CD4-positive, CD25-positive, alpha-beta regulatory T cell (primary cell): ENCODE measurements around the gene ADPRS. TPM values are rescaled to one million over a fixed set of nuclear protein-coding genes. Genes with fewer than 3 reads are reported as not detected.

ENCODE experiments used
- ATAC-seq, 2 donors: fragments of 150-1000 bp; cut with Tn5 transposase; one replicate each; pipeline ENCODE4 v1.10.0; 2021; ENCODE audit warnings: low read depth in 2 of 2, moderate number of reproducible peaks in 2 of 2, moderate library complexity in 1 of 2
- DNase-seq, 3 donors: peaks; one replicate each; pipeline versions ENCODE4 v3.0.0 to v3.0.0-alpha.2; 2012 to 2022; ENCODE audit warnings: mixed read lengths in 1 of 3
- H3K27ac ChIP-seq: one replicate; pipeline ENCODE4 v1.7.0; 2013; ENCODE audit warnings: mild to moderate bottlenecking, low read length; ENCODE audit not compliant: insufficient read depth, poor library complexity, severe bottlenecking
- H3K27me3 ChIP-seq: one replicate; pipeline ENCODE4 v1.7.0; 2013; ENCODE audit warnings: low read length; ENCODE audit not compliant: control insufficient read depth, insufficient read depth
- H3K36me3 ChIP-seq: one replicate; pipeline ENCODE4 v1.7.0; 2013; ENCODE audit warnings: mild to moderate bottlenecking, low read length, moderate library complexity; ENCODE audit not compliant: control insufficient read depth, insufficient read depth
- H3K4me1 ChIP-seq: 2 replicates; pipeline ENCODE4 v1.7.0; 2013; ENCODE audit warnings: mild to moderate bottlenecking, low read length; ENCODE audit not compliant: insufficient read depth, control insufficient read depth, poor library complexity, severe bottlenecking
- H3K4me3 ChIP-seq: one replicate; pipeline ENCODE4 v1.7.0; 2013; ENCODE audit warnings: low read depth, mild to moderate bottlenecking, low read length, moderate library complexity
- H3K9me3 ChIP-seq, 2 experiments: 1 replicate in 1 of 2; 2 replicates in 1 of 2; pipeline ENCODE4 v1.7.0; 2013; ENCODE audit warnings: low read length in 2 of 2, mild to moderate bottlenecking in 1 of 2, moderate library complexity in 1 of 2; ENCODE audit not compliant: control insufficient read depth in 2 of 2
- H3K27ac Mint-ChIP-seq, 3 donors: one replicate each; pipeline ENCODE4 v1.8.0; 2020 to 2022; ENCODE audit warnings: mild to moderate bottlenecking in 3 of 3, mixed read lengths in 3 of 3, moderate library complexity in 2 of 3
- H3K27me3 Mint-ChIP-seq: one replicate; pipeline ENCODE4 v1.8.0; 2022; ENCODE audit warnings: mild to moderate bottlenecking, mixed read lengths
- H3K36me3 Mint-ChIP-seq: one replicate; pipeline ENCODE4 v1.8.0; 2020; ENCODE audit warnings: mixed read lengths
- H3K4me1 Mint-ChIP-seq, 4 donors: one replicate each; pipeline ENCODE4 v1.8.0; 2020 to 2022; ENCODE audit warnings: mixed read lengths in 4 of 4, mild to moderate bottlenecking in 1 of 4
- H3K4me3 Mint-ChIP-seq, 4 donors: one replicate each; pipeline ENCODE4 v1.8.0; 2020 to 2022; ENCODE audit warnings: mild to moderate bottlenecking in 4 of 4, mixed read lengths in 4 of 4, moderate library complexity in 3 of 4
- H3K9me3 Mint-ChIP-seq, 7 donors: one replicate each; pipeline ENCODE4 v1.8.0; 2020 to 2022; ENCODE audit warnings: mixed read lengths in 7 of 7, mild to moderate bottlenecking in 3 of 7, moderate library complexity in 2 of 7
- polyA plus RNA-seq, 4 donors: library from polyadenylated mRNA; unstranded; fragments of 300-500 nt; fragmentation: Illumina TruSeq; gene quantifications; one replicate each; pipeline ENCODE4 v1.2.3, GENCODE V29; 2021
- total RNA-seq: library from RNA; stranded (reverse); gene quantifications from one replicate; pipeline ENCODE4 v1.2.3, GENCODE V29; 2022

ADPRS gene
- total and polyA plus RNA-seq, 5 donors from 2014 or later, result 20.6 to 41.6 (median 26.8) TPM

DNA sequence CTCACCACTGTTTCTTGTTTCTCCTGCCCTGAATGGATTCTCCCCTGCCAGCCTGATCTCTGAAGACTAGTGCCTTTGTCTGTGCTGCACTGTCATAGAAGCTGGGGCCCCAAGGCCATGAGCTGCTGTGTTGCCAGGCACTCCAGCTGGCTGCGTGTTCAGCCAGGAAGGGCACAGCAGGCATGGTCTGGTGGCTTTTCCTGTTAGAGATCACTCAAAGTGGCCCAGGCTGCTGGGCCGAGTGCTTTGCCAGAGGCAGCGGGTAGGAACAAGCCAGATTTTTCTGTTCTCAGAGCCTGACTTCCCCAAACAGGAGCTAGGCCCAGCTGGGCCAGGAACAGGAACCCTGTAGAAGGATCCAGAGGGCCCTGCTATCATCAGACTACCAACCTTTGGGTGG is 5.2 kb downstream of the ADPRS start:
- no peak overlapping the region for H3K4me3 ChIP-seq
- peaks cover 52% of the 10 kb centered on the region for H3K36me3 ChIP-seq
- no peak overlapping the region for H3K27ac ChIP-seq
- Mint-ChIP-seq H3K9me3 (no peaks in the 10 kb centered on the region), H3K4me3 (no peak overlapping the region), H3K27ac (no peak overlapping the region), H3K36me3 (no peaks in the 10 kb centered on the region), H3K4me1 (peaks cover 0 to 28% (median 21%) of the 10 kb centered on the region in 4 donors), H3K27me3 (peaks cover 4% of the 10 kb centered on the region)
- H3K27me3 ChIP-seq, result no peaks in the 10 kb centered on the region
- no peak for ATAC-seq
- peaks cover 12% of the 10 kb centered on the region for H3K4me1 ChIP-seq
- DNase-seq, result no peak
- no peaks in the 10 kb centered on the region for H3K9me3 ChIP-seq

- H3K27me3 ChIP-seq, result no peaks in the 10 kb centered on the region
- Mint-ChIP-seq H3K9me3 (no peaks in the 10 kb centered on the region), H3K27ac (no peak overlapping the region), H3K4me1 (peaks cover 0 to 22% (median 16%) of the 10 kb centered on the region in 4 donors), H3K4me3 (peak overlapping the region in 1 of 4 donors; percentile 5), H3K27me3 (peaks cover 4% of the 10 kb centered on the region), H3K36me3 (no peaks in the 10 kb centered on the region)
- peaks cover 8% of the 10 kb centered on the region for H3K4me1 ChIP-seq
- peaks cover 52% of the 10 kb centered on the region for H3K36me3 ChIP-seq
- ATAC-seq (no peak), DNase-seq (no peak)
- H3K4me3 ChIP-seq, result no peak overlapping the region
- no peak overlapping the region for H3K27ac ChIP-seq
- H3K9me3 ChIP-seq, result no peaks in the 10 kb centered on the region
Measured at GRCh38 chr1:36094621-36095061, 5.9 kb downstream of the ADPRS start.

- H3K36me3 Mint-ChIP-seq, result no peaks in the 10 kb centered on the region
- no peak overlapping the region for H3K27ac Mint-ChIP-seq
- peaks cover 52% of the 10 kb centered on the region for H3K36me3 ChIP-seq
- no peak overlapping the region for H3K27ac ChIP-seq
- H3K27me3 Mint-ChIP-seq, result no peaks in the 10 kb centered on the region
- no peak overlapping the region for H3K4me3 Mint-ChIP-seq
- no peaks in the 10 kb centered on the region for H3K9me3 Mint-ChIP-seq
- ATAC-seq, result no peak
- no peak overlapping the region for H3K4me3 ChIP-seq
- H3K9me3 ChIP-seq, result no peaks in the 10 kb centered on the region
- no peak for DNase-seq
- peaks cover 0 to 15% (median 10%) of the 10 kb centered on the region in 4 donors for H3K4me1 Mint-ChIP-seq
- H3K4me1 ChIP-seq, result peaks cover 5% of the 10 kb centered on the region
- no peaks in the 10 kb centered on the region for H3K27me3 ChIP-seq
Measured at GRCh38 chr1:36095760-36096405, 7.2 kb downstream of the ADPRS start.

- Histone ChIP-seq H3K27ac (no peak overlapping the region), H3K9me3 (no peaks in the 10 kb centered on the region), H3K4me1 (peaks cover 5% of the 10 kb centered on the region), H3K36me3 (peaks cover 46% of the 10 kb centered on the region), H3K27me3 (no peaks in the 10 kb centered on the region), H3K4me3 (no peak overlapping the region)
- Mint-ChIP-seq H3K36me3 (no peaks in the 10 kb centered on the region), H3K27me3 (no peaks in the 10 kb centered on the region), H3K4me1 (peaks cover 0 to 7% (median 6%) of the 10 kb centered on the region in 4 donors), H3K27ac (peak overlapping the region in 1 of 3 donors; percentile 56), H3K4me3 (no peak overlapping the region), H3K9me3 (no peaks in the 10 kb centered on the region)
- ATAC-seq (no peak), DNase-seq (no peak)
Measured at GRCh38 chr1:36096500-36097432, 8.1 kb downstream of the ADPRS start.

DNA sequence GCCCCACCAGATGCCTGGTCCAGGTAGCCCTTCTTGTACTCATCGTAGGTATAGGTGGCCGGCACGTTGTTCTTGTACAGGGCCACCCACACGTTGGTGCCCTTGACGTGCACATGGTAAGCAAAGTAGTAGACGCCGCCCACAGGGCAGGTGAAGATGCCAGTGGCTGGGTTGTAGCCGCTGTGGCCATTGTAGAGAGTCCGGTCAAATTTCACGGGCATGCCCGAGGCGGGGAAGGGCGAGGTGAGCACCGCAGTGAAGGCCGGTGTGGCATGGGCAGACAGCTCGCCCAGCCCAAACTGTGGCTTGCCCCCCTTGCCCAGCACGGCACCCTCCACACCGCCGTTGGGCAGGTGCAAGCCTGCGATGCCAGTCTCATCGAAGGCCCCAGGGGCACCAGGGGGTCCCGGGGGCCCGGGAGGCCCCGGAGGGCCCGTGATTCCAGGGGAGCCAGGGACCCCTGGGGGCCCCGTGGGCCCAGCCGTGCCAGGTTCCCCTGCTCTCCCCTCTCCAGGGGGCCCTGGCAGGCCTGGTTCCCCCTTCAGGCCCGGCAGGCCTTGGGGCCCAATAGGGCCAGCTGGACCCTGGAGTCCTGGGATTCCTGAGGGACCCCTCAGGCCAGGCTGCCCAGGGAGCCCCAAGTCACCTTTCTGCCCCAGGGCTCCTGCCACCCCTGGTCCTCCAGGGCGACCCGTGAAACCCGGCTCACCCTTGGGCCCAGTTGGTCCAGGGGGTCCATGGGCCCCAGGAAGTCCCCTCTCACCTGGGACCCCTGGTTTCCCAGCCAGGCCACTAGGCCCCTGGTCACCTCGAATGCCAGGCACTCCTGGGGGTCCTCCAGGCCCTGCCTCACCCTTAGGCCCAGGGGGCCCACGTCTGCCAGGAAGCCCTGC is 9.2 kb downstream of the ADPRS start:
- Mint-ChIP-seq H3K9me3 (no peaks in the 10 kb centered on the region), H3K4me3 (peak overlapping the region in 1 of 4 donors; percentile 35), H3K27me3 (no peaks in the 10 kb centered on the region), H3K36me3 (no peaks in the 10 kb centered on the region), H3K4me1 (no peaks in the 10 kb centered on the region), H3K27ac (no peak overlapping the region)
- no peak for DNase-seq
- no peak for ATAC-seq
- Histone ChIP-seq H3K27me3 (no peaks in the 10 kb centered on the region), H3K9me3 (no peaks in the 10 kb centered on the region), H3K4me3 (no peak overlapping the region), H3K27ac (no peak overlapping the region), H3K36me3 (peaks cover 34% of the 10 kb centered on the region), H3K4me1 (peaks cover 5% of the 10 kb centered on the region)

- no peak overlapping the region for H3K4me3 Mint-ChIP-seq
- Histone ChIP-seq H3K27me3 (no peaks in the 10 kb centered on the region), H3K9me3 (no peaks in the 10 kb centered on the region), H3K27ac (no peak overlapping the region), H3K4me1 (peaks cover 5% of the 10 kb centered on the region), H3K36me3 (peaks cover 25% of the 10 kb centered on the region), H3K4me3 (no peak overlapping the region)
- no peaks in the 10 kb centered on the region for H3K4me1 Mint-ChIP-seq
- no peaks in the 10 kb centered on the region for H3K9me3 Mint-ChIP-seq
- H3K27ac Mint-ChIP-seq, result no peak overlapping the region
- H3K27me3 Mint-ChIP-seq, result no peaks in the 10 kb centered on the region
- H3K36me3 Mint-ChIP-seq, result no peaks in the 10 kb centered on the region
- ATAC-seq (no peak), DNase-seq (no peak)
Measured at GRCh38 chr1:36098650-36099365, 10.1 kb downstream of the ADPRS start.
